GM19099 (cell line): Measurements from ENCODE around the gene NIPSNAP3A.

Experiments used
- POLR2A ChIP-seq: IDR thresholded peaks from 3 replicates; pipeline ENCODE4 v1.6.1; 2011; ENCODE audit warnings: low read depth; ENCODE audit not compliant: insufficient read length; ENCODE audit errors: extremely low read depth

Gene NIPSNAP3A

GRCh38 chr9:104788251-104788650 lies 40.8 kb downstream of the NIPSNAP3A start:
- TF ChIP-seq POLR2A: no peak

GRCh38 chr9:104794070-104794469 lies 46.6 kb downstream of the NIPSNAP3A start:
- no peak for TF ChIP-seq POLR2A

GRCh38 chr9:104795082-104795481 lies 47.6 kb downstream of the NIPSNAP3A start:
- TF ChIP-seq POLR2A: no peak

- TF ChIP-seq POLR2A: no peak
Measured at GRCh38 chr9:104795857-104796256, 48.4 kb downstream of the NIPSNAP3A start.

- no peak for TF ChIP-seq POLR2A
Measured at GRCh38 chr9:104798209-104798995, 50.9 kb downstream of the NIPSNAP3A start.

- no peak for TF ChIP-seq POLR2A
Measured at GRCh38 chr9:104800068-104800785, 52.7 kb downstream of the NIPSNAP3A start.

GRCh38 chr9:104802110-104802509 lies 54.6 kb downstream of the NIPSNAP3A start:
- TF ChIP-seq POLR2A: no peak

- TF ChIP-seq POLR2A: no peak
Measured at GRCh38 chr9:104802906-104803305, 55.4 kb downstream of the NIPSNAP3A start.

GRCh38 chr9:104805441-104805840 lies 58.0 kb downstream of the NIPSNAP3A start:
- TF ChIP-seq POLR2A: no peak

- no peak for TF ChIP-seq POLR2A
Measured at GRCh38 chr9:104808035-104808614, 60.6 kb downstream of the NIPSNAP3A start.
